H9 (cell line): ENCODE data around the gene SF3A2. TPM values are rescaled to one million over a fixed set of nuclear protein-coding genes. Genes with fewer than 3 reads are reported as not detected.

Experiments
- DNase-seq: peaks from one replicate; pipeline ENCODE4 v3.0.0-alpha.2; 2017
- H2AFZ ChIP-seq: one replicate; pipeline ENCODE4 v1.6.1; 2013; ENCODE audit warnings: mild to moderate bottlenecking, low read length, control low read depth, moderate library complexity
- H2AK5ac ChIP-seq: 2 replicates; pipeline ENCODE4 v1.6.1; 2013; ENCODE audit warnings: low read length, control low read depth, mixed read lengths; ENCODE audit not compliant: insufficient read length
- H2BK120ac ChIP-seq: one replicate; pipeline ENCODE4 v1.6.1; 2013; ENCODE audit warnings: low read depth, mild to moderate bottlenecking, low read length, control low read depth, inconsistent platforms; ENCODE audit not compliant: poor library complexity, severe bottlenecking
- H2BK12ac ChIP-seq: 2 replicates; pipeline ENCODE4 v1.6.1; 2013; ENCODE audit warnings: low read length, control low read depth, mixed read lengths, low read depth; ENCODE audit not compliant: insufficient read length
- H2BK15ac ChIP-seq: 2 replicates; pipeline ENCODE4 v1.6.1; 2013; ENCODE audit warnings: low read depth, low read length, control low read depth
- H2BK20ac ChIP-seq: one replicate; pipeline ENCODE4 v1.6.1; 2013; ENCODE audit warnings: low read depth, mild to moderate bottlenecking, low read length, control low read depth, inconsistent platforms; ENCODE audit not compliant: poor library complexity, severe bottlenecking
- H2BK5ac ChIP-seq: 2 replicates; pipeline ENCODE4 v1.6.1; 2013; ENCODE audit warnings: low read length, control low read depth, mixed read lengths; ENCODE audit not compliant: insufficient read length
- H3K14ac ChIP-seq: 2 replicates; pipeline ENCODE4 v1.6.1; 2013; ENCODE audit warnings: low read length, control low read depth; ENCODE audit not compliant: insufficient read depth
- H3K18ac ChIP-seq: 2 replicates; pipeline ENCODE4 v1.6.1; 2013; ENCODE audit warnings: low read depth, mild to moderate bottlenecking, mixed read lengths, low read length, control low read depth; ENCODE audit not compliant: insufficient read length
- H3K23ac ChIP-seq: 2 replicates; pipeline ENCODE4 v1.6.1; 2013; ENCODE audit warnings: low read length, control low read depth, mixed read lengths, low read depth; ENCODE audit not compliant: insufficient read length
- H3K23me2 ChIP-seq: 2 replicates; pipeline ENCODE4 v1.6.1; 2013; ENCODE audit warnings: low read depth, mild to moderate bottlenecking, mixed read lengths, low read length, control low read depth; ENCODE audit not compliant: insufficient read length, poor library complexity, severe bottlenecking
- H3K27ac ChIP-seq: 2 replicates; pipeline ENCODE4 v1.5.1; 2013; ENCODE audit warnings: low read length, control low read depth, mixed read lengths, low read depth; ENCODE audit not compliant: insufficient read length
- H3K27me3 ChIP-seq: 2 replicates; pipeline ENCODE4 v1.6.1; 2013; ENCODE audit warnings: low read length, control low read depth, inconsistent platforms; ENCODE audit not compliant: insufficient read depth
- H3K4ac ChIP-seq: 2 replicates; pipeline ENCODE4 v1.6.1; 2013; ENCODE audit warnings: low read depth, mild to moderate bottlenecking, control low read depth, inconsistent platforms, low read length, moderate library complexity
- H3K4me1 ChIP-seq: 2 replicates; pipeline ENCODE4 v1.6.1; 2013; ENCODE audit warnings: low read length, control low read depth, inconsistent platforms; ENCODE audit not compliant: insufficient read depth
- H3K4me2 ChIP-seq: 2 replicates; pipeline ENCODE4 v1.6.1; 2013; ENCODE audit warnings: low read length, control low read depth, mixed read lengths; ENCODE audit not compliant: insufficient read length, insufficient read depth
- H3K56ac ChIP-seq: 2 replicates; pipeline ENCODE4 v1.6.1; 2013; ENCODE audit warnings: low read depth, mild to moderate bottlenecking, mixed read lengths, low read length, control low read depth; ENCODE audit not compliant: insufficient read length
- H3K79me1 ChIP-seq: 2 replicates; pipeline ENCODE4 v1.6.1; 2013; ENCODE audit warnings: low read depth, mild to moderate bottlenecking, moderate library complexity, low read length, control low read depth, inconsistent platforms; ENCODE audit not compliant: insufficient read depth, poor library complexity, severe bottlenecking
- H3K79me2 ChIP-seq: 2 replicates; pipeline ENCODE4 v1.6.1; 2013; ENCODE audit warnings: low read length, control low read depth, inconsistent platforms; ENCODE audit not compliant: insufficient read depth
- H3K9ac ChIP-seq: 2 replicates; pipeline ENCODE4 v1.6.1; 2013; ENCODE audit warnings: low read length, control low read depth, mixed read lengths; ENCODE audit not compliant: insufficient read length; ENCODE audit errors: extremely low read depth
- H3K9me3 ChIP-seq: one replicate; pipeline ENCODE4 v1.6.1; 2013; ENCODE audit warnings: low read depth, low read length, inconsistent platforms; ENCODE audit not compliant: control insufficient read depth
- H3T11ph ChIP-seq: one replicate; pipeline ENCODE4 v1.6.1; 2013; ENCODE audit warnings: mild to moderate bottlenecking, low read length, control low read depth, inconsistent platforms
- H4K20me1 ChIP-seq: one replicate; pipeline ENCODE4 v1.6.1; 2013; ENCODE audit not compliant: control insufficient read depth, insufficient read length, insufficient read depth
- H4K5ac ChIP-seq: 2 replicates; pipeline ENCODE4 v1.6.1; 2013; ENCODE audit warnings: low read depth, mild to moderate bottlenecking, mixed read lengths, low read length, control low read depth; ENCODE audit not compliant: insufficient read length
- H4K8ac ChIP-seq: replicated peaks from 2 replicates; pipeline ENCODE4 v1.6.1; 2013; ENCODE audit warnings: low read length, control low read depth, mixed read lengths, low read depth; ENCODE audit not compliant: insufficient read length
- H4K91ac ChIP-seq: 2 replicates; pipeline ENCODE4 v1.6.1; 2013; ENCODE audit warnings: low read depth, mild to moderate bottlenecking, moderate library complexity, mixed read lengths, low read length, control low read depth; ENCODE audit not compliant: insufficient read length
- H3K27ac Mint-ChIP-seq, 3 experiments: 2 replicates in 2 of 3; 3 replicates in 1 of 3; pipeline ENCODE4 v1.8.0; 2020 to 2021; ENCODE audit warnings: mixed read lengths in 3 of 3, mild to moderate bottlenecking in 1 of 3, moderate library complexity in 1 of 3
- H3K27me3 Mint-ChIP-seq: 2 replicates; pipeline ENCODE4 v1.8.0; 2021; ENCODE audit warnings: low read depth, mild to moderate bottlenecking, moderate library complexity, mixed read lengths
- H3K36me3 Mint-ChIP-seq, 3 experiments: 2 replicates in 2 of 3; 3 replicates in 1 of 3; pipeline ENCODE4 v1.8.0; 2020 to 2021; ENCODE audit warnings: low read depth in 3 of 3, mixed read lengths in 3 of 3; ENCODE audit not compliant: insufficient read depth in 1 of 3
- H3K4me1 Mint-ChIP-seq, 2 experiments: 2 replicates each; pipeline ENCODE4 v1.8.0; 2020; ENCODE audit warnings: mixed read lengths in 2 of 2
- H3K4me3 Mint-ChIP-seq, 2 experiments: 2 replicates in 1 of 2; 3 replicates in 1 of 2; pipeline ENCODE4 v1.8.0; 2020 to 2021; ENCODE audit warnings: mild to moderate bottlenecking in 2 of 2, mixed read lengths in 2 of 2, moderate library complexity in 1 of 2
- H3K9me3 Mint-ChIP-seq, 2 experiments: 2 replicates in 1 of 2; 3 replicates in 1 of 2; pipeline ENCODE4 v1.8.0; 2020; ENCODE audit warnings: mild to moderate bottlenecking in 2 of 2, mixed read lengths in 2 of 2, moderate library complexity in 1 of 2
- WGBS: extraction: QIAGEN DNeasy Blood & Tissue Kit; methylation state at CpG from one replicate; pipeline ENCODE4 v1.1.7; 2013; ENCODE audit warnings: missing lambda C conversion rate, low lambda C conversion rate, mixed read lengths; ENCODE audit not compliant: insufficient read length; ENCODE audit errors: extremely low coverage; 5-methylcytosine and 5-hydroxymethylcytosine counted together
- total RNA-seq: library from RNA; stranded (reverse); gene quantifications from 2 replicates; pipeline ENCODE4 v1.2.1, GENCODE V29; 2021
- TF ChIP-seq, protein P1 (sequence below): fragments of 200-600 bp; sonication (generic); conservative IDR thresholded peaks from 3 replicates; pipeline ENCODE4 v1.8.0; 2021; ENCODE audit warnings: antibody characterized with exemption, mild to moderate bottlenecking

SF3A2 gene
- total RNA-seq, 1 experiment from 2014 or later = 166 TPM

DNA sequence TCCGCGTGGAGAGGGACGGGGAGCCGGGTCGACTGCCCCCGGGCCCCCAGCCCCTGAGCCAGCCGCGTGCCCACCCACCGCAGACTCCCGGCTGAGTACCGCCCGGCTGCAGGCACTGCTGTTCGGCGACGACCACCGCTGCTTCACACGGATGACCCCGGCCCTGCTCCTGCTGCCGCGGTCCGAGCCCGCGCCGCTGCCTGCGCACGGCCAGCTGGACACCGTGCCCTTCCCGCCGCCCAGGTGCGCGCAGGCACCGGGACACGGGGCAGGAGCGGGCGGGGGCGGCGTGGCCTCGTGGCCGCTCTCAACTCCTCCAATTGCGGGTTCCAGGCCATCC lies 14.1 kb downstream of the SF3A2 start:
- Histone ChIP-seq H3K23me2 (peaks cover 10% of the 10 kb centered on the region), H3K4ac (no peak overlapping the region), H3T11ph (no peak overlapping the region), H2AK5ac (no peak overlapping the region), H2BK20ac (no peak overlapping the region), H3K9ac (no peak overlapping the region), H2BK5ac (no peak overlapping the region), H4K20me1 (no peaks in the 10 kb centered on the region), H4K5ac (no peak overlapping the region), H3K27me3 (no peaks in the 10 kb centered on the region; the same call in 1 of the 2 replicates), H3K27ac (no peak overlapping the region), H4K91ac (no peak overlapping the region), H3K79me1 (no peaks in the 10 kb centered on the region), H3K23ac (no peak overlapping the region), H3K4me2 (no peak overlapping the region), H3K9me3 (no peaks in the 10 kb centered on the region), H2BK120ac (no peak overlapping the region), H3K56ac (no peak overlapping the region), H3K4me1 (no peaks in the 10 kb centered on the region), H2BK15ac (no peak overlapping the region), H2BK12ac (no peak overlapping the region), H3K18ac (no peak overlapping the region), H2AFZ (no peak overlapping the region), H3K79me2 (no peaks in the 10 kb centered on the region), H4K8ac (no peak overlapping the region), H3K14ac (no peak overlapping the region; the same call in 1 of the 2 replicates)
- H3K4me3 Mint-ChIP-seq = no peak overlapping the region
- peaks cover 11% of the 10 kb centered on the region for H3K27me3 Mint-ChIP-seq
- no peaks in the 10 kb centered on the region for H3K9me3 Mint-ChIP-seq
- no CpG with 5 or more reads among the region's 40 CpGs for WGBS
- no peak for DNase-seq
- TF ChIP-seq, protein P1, sequence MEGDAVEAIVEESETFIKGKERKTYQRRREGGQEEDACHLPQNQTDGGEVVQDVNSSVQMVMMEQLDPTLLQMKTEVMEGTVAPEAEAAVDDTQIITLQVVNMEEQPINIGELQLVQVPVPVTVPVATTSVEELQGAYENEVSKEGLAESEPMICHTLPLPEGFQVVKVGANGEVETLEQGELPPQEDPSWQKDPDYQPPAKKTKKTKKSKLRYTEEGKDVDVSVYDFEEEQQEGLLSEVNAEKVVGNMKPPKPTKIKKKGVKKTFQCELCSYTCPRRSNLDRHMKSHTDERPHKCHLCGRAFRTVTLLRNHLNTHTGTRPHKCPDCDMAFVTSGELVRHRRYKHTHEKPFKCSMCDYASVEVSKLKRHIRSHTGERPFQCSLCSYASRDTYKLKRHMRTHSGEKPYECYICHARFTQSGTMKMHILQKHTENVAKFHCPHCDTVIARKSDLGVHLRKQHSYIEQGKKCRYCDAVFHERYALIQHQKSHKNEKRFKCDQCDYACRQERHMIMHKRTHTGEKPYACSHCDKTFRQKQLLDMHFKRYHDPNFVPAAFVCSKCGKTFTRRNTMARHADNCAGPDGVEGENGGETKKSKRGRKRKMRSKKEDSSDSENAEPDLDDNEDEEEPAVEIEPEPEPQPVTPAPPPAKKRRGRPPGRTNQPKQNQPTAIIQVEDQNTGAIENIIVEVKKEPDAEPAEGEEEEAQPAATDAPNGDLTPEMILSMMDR = no peak
- peaks cover 4% of the 10 kb centered on the region in 2 experiments for H3K4me1 Mint-ChIP-seq
- peaks cover 2 to 16% (median 3%) of the 10 kb centered on the region in 3 experiments; a peak in 5 of 7 replicates for H3K36me3 Mint-ChIP-seq
- H3K27ac Mint-ChIP-seq = no peak overlapping the region
